DLD1 (cell line): Measurements from ENCODE around the gene MRPL28.

ENCODE experiments used
- in situ Hi-C: cut with HindIII; loops from 2 replicates; pipeline ENCODE4 v1.10.0; 2017; ENCODE audit warnings: low sequenced_read_pairs

Gene MRPL28

GRCh38 chr16:317583-317982 lies 52.8 kb downstream of the MRPL28 start:
- in situ Hi-C loops: no loop called here
